Spleen (tissue), 11 donors: ENCODE data around the gene TFPI. TPM values are rescaled to one million over a fixed set of nuclear protein-coding genes. Genes with fewer than 3 reads are reported as not detected.

ENCODE experiments used
- DNase-seq: peaks from one replicate; pipeline ENCODE4 v3.0.0-alpha.2; 2020
- H3K27ac ChIP-seq, 8 donors: fragments of 200-600 bp; sonication (generic) in 7 of 8; 1 replicate in 4 of 8; 2 replicates in 4 of 8; pipeline versions ENCODE4 v1.5.0 to v1.8.0; 2016 to 2021; ENCODE audit warnings: inconsistent platforms in 4 of 8, mild to moderate bottlenecking in 4 of 8, moderate library complexity in 1 of 8
- H3K27me3 ChIP-seq, 7 donors: fragments of 200-600 bp; sonication (generic) in 6 of 7; replicated peaks in 1 of 7; 1 replicate in 4 of 7; 2 replicates in 3 of 7; pipeline versions ENCODE4 v1.5.0 to v1.8.0; 2016 to 2021; ENCODE audit warnings: inconsistent platforms in 3 of 7, mild to moderate bottlenecking in 1 of 7
- H3K36me3 ChIP-seq, 6 donors: fragments of 200-600 bp; sonication (generic) in 5 of 6; 1 replicate in 4 of 6; 2 replicates in 2 of 6; pipeline versions ENCODE4 v1.5.0 to v1.8.0; 2016 to 2021; ENCODE audit warnings: inconsistent platforms in 2 of 6
- H3K4me1 ChIP-seq, 6 donors: fragments of 200-600 bp; sonication (generic) in 5 of 6; 1 replicate in 3 of 6; 2 replicates in 3 of 6; pipeline versions ENCODE4 v1.5.0 to v1.8.0; 2016 to 2021; ENCODE audit warnings: inconsistent platforms in 3 of 6
- H3K4me3 ChIP-seq, 8 donors: fragments of 200-600 bp; sonication (generic) in 7 of 8; 1 replicate in 4 of 8; 2 replicates in 4 of 8; pipeline versions ENCODE4 v1.5.0 to v1.8.0; 2016 to 2021; ENCODE audit warnings: inconsistent platforms in 4 of 8, mild to moderate bottlenecking in 4 of 8, moderate library complexity in 2 of 8
- H3K9me3 ChIP-seq, 8 donors: fragments of 200-600 bp; sonication (generic) in 7 of 8; 1 replicate in 4 of 8; 2 replicates in 4 of 8; pipeline versions ENCODE4 v1.5.0 to v1.8.0; 2016 to 2021; ENCODE audit warnings: inconsistent platforms in 4 of 8
- POLR2A ChIP-seq, 3 donors: fragments of 450-650 bp; IDR thresholded peaks; one replicate each; pipeline ENCODE4 v1.5.1; 2017; ENCODE audit warnings: antibody characterized with exemption in 3 of 3, mild to moderate bottlenecking in 1 of 3
- POLR2AphosphoS5 ChIP-seq, 3 donors: sonication (generic); formaldehyde crosslinking; IDR thresholded peaks; one replicate each; pipeline ENCODE4 v1.5.1; 2017; ENCODE audit warnings: antibody characterized with exemption in 3 of 3
- WGBS, 5 donors: extraction: QIAGEN DNeasy Blood & Tissue Kit in 3 of 5; methylation state at CpG; one replicate each; pipeline versions ENCODE4 v1.1.5 to v1.1.7; 2013 to 2018; 5-methylcytosine and 5-hydroxymethylcytosine counted together
- intact Hi-C: fragments of 100-400 bp; cut with DNase I; formaldehyde crosslinking; loops from one replicate; pipeline ENCODE4 v1.15.0; 2023; ENCODE audit warnings: low total_unique reads
- polyA plus RNA-seq, 3 donors: library from polyadenylated mRNA; stranded (reverse); fragments of 200-250 nt; gene quantifications; one replicate each; pipeline ENCODE4 v1.2.1, GENCODE V29; 2013
- total RNA-seq, 7 donors: library from RNA; depleted of rRNA in 3 of 7; stranded (reverse); fragments of >200 nt in 3 of 7; fragmentation: NEBNext Ultra II Directional in 4 of 7; extraction: Animal tissue kit (Norgen Biotek cat#: 25700) in 4 of 7; gene quantifications; one replicate each; pipeline versions ENCODE4 v1.1.0 to v1.2.1, GENCODE V29; 2016 to 2021
- TF ChIP-seq, protein P1 (sequence below), 11 experiments: fragments of 200-600 bp in 7 of 11; fragments of 450-650 bp in 4 of 11; sonication (generic) in 4 of 11; IDR thresholded peaks in 8 of 11; conservative IDR thresholded peaks in 3 of 11; 1 replicate in 7 of 11; 2 replicates in 4 of 11; pipeline versions ENCODE4 v1.4.0 to v1.8.0; 2016 to 2021; ENCODE audit warnings: antibody characterized with exemption in 11 of 11, inconsistent platforms in 4 of 11, mild to moderate bottlenecking in 1 of 11
- donor health status: healthy with polysubstance abuse.
- donor health status: DM: no; HTN: no; CAD: no; lungs with moderate emphysema.
- donor health status: DM: no; HTN: no; CAD: no.
- donor health status: Bipolar disorder and iron deficiency.
- donor health status: healthy.
- donor health status: DM: no; HTN: no; CAD: no.
- donor health status: DM: yes; HTN: yes; CAD: no.

TFPI gene
- total and polyA plus RNA-seq, 10 donors = 7.4 to 117 (median 44.8) TPM

DNA sequence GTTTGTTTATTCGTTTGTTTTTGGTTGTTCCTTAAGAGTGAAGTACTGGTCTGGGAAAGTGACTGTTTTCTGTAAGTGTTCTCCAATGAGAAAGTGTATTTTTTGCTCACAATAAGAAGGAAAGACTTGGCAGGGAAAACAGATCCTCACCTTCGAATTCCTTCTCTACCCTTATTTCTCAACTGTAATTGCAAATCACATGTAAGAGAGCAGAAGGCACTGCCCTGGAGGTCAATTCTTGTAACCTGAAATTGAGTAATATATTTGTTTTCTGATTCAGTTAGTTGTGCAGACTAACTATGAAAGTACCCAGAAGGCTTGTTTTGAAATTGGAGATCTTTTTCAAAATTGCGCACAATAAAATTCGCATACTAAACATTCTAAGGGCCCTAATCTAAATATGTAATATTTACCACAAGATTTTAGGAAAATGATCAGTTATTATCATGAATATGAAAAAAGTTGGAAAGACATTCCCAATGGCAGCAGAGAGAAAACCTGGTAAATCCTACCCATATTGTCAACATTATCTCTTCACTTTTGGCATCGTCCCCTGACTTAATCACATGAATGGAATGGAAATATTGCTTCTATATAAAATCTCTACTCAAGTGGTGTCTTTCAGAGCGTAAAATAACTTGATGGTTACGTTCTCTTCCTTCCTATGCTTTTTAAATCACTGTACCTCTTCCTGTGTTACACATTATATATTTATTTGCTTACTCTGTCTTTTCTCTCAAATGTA is 24.1 kb downstream of the TFPI start:
- Histone ChIP-seq H3K4me1 (peaks cover 0 to 7% (median 0%) of the 10 kb centered on the region in 6 donors), H3K27me3 (no peaks in the 10 kb centered on the region), H3K4me3 (no peak overlapping the region), H3K36me3 (no peaks in the 10 kb centered on the region), H3K27ac (no peak overlapping the region), H3K9me3 (peaks cover 0 to 8% (median 2%) of the 10 kb centered on the region in 8 donors)
- TF ChIP-seq, protein P1, sequence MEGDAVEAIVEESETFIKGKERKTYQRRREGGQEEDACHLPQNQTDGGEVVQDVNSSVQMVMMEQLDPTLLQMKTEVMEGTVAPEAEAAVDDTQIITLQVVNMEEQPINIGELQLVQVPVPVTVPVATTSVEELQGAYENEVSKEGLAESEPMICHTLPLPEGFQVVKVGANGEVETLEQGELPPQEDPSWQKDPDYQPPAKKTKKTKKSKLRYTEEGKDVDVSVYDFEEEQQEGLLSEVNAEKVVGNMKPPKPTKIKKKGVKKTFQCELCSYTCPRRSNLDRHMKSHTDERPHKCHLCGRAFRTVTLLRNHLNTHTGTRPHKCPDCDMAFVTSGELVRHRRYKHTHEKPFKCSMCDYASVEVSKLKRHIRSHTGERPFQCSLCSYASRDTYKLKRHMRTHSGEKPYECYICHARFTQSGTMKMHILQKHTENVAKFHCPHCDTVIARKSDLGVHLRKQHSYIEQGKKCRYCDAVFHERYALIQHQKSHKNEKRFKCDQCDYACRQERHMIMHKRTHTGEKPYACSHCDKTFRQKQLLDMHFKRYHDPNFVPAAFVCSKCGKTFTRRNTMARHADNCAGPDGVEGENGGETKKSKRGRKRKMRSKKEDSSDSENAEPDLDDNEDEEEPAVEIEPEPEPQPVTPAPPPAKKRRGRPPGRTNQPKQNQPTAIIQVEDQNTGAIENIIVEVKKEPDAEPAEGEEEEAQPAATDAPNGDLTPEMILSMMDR (IDR thresholded peaks at IDR 0.05 in 8 of 11, conservative IDR thresholded peaks at IDR 0.05 in 3 of 11) = no peak
- TF ChIP-seq POLR2A (IDR thresholded peaks at IDR 0.05) (no peak), POLR2AphosphoS5 (IDR thresholded peaks at IDR 0.05) (no peak)
- DNase-seq = no peak
- 75 to 81% (median 80%) methylated on average over 7 of the region's 7 CpGs for WGBS, 5 donors
- intact Hi-C loops = no loop called here

DNA sequence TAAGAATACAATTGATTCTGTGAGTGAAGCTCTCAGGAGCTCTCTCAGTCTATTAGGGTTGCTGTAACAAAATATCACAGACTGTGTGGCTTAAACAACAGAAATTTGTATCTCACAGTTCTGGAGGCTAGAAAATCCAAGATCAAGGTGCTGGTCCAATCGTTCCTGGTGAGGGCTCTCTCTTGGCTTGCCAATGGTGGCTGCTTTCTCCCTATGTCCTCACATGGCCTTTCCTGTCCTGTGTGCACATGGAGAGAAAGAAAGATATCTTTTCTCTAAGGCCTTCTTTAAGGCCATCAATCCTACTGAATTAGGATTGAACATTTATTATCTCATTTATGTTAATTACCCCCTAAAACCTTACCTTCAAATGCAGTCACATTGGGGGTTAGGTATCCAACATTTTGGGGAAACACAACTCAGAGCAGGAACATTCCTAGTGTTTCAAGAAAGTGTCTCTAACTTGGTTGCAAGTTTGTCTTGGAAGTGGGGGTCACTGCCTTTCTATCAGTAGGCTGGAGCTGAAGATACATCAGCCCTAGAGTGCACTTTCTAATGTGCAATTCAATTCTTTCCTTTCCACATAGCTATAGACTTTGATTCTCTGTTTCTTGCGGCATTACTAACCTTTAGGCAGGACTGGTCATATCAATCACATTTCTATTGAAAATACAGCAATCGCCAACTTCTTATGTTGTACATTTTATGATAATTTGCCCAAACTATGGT is 24.8 kb downstream of the TFPI start:
- WGBS, 5 donors = 87 to 99% (median 92%) methylated on average over 3 of the region's 3 CpGs
- Histone ChIP-seq H3K9me3 (peaks cover 0 to 4% (median 0%) of the 10 kb centered on the region in 8 donors), H3K27ac (no peak overlapping the region), H3K4me1 (peaks cover 0 to 7% (median 0%) of the 10 kb centered on the region in 6 donors), H3K27me3 (no peaks in the 10 kb centered on the region), H3K36me3 (no peaks in the 10 kb centered on the region), H3K4me3 (no peak overlapping the region)
- TF ChIP-seq POLR2A (IDR thresholded peaks at IDR 0.05) (no peak), POLR2AphosphoS5 (IDR thresholded peaks at IDR 0.05) (no peak)
- TF ChIP-seq, protein P1 (IDR thresholded peaks at IDR 0.05 in 8 of 11, conservative IDR thresholded peaks at IDR 0.05 in 3 of 11) = no peak
- intact Hi-C loops = no loop called here
- DNase-seq = no peak

DNA sequence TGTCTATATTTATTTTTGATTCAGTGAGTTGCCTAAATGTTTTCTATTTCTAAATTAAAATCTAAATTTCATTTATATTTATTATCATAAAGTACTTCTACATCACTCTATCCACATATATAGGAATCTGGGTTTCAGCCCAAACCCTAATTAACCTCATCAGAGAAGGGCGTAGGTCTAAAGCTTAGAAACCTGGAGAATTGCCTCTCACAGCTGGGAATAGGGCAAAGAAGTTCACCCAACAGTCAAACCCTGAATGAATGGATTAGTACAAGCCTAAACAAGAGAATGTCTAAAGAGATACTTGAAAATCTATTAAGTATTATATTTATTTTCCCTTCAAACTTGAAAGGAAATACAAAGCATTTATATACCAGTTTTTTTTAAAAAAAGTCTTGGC is 26.2 kb downstream of the TFPI start:
- DNase-seq = no peak
- Histone ChIP-seq H3K9me3 (peaks cover 0 to 4% (median 0%) of the 10 kb centered on the region in 8 donors), H3K4me3 (no peak overlapping the region), H3K27ac (no peak overlapping the region), H3K4me1 (peaks cover 0 to 7% (median 0%) of the 10 kb centered on the region in 6 donors), H3K36me3 (no peaks in the 10 kb centered on the region), H3K27me3 (no peaks in the 10 kb centered on the region)
- TF ChIP-seq POLR2A (IDR thresholded peaks at IDR 0.05) = no peak
- TF ChIP-seq, protein P1 (IDR thresholded peaks at IDR 0.05 in 8 of 11, conservative IDR thresholded peaks at IDR 0.05 in 3 of 11) = no peak
- TF ChIP-seq POLR2AphosphoS5 (IDR thresholded peaks at IDR 0.05) = no peak
- WGBS, 5 donors = 36 to 95% (median 39%) methylated on average over 1 of the region's 1 CpG
- intact Hi-C loops = no loop called here

DNA sequence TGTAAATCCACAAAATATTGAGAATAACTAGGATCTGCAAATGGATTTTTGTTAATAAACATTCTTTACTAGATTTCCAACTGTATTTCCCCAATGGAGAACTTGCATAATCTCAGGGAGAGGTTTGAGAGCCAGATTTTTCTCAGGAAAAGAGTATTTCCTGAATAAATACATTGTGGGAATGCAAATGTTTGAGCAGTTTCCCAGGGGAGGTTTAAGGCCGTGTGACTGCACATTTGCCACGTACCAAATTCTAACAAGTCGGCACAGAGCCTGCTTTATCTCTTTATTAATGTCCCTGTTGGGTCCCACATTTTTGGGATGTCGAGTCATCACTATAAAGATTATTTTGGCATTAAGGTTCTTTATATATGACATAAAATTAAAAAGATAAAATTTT is 27.0 kb downstream of the TFPI start:
- intact Hi-C loops = no loop called here
- Histone ChIP-seq H3K36me3 (peaks cover 0 to 1% (median 0%) of the 10 kb centered on the region in 6 donors), H3K4me3 (no peak overlapping the region), H3K4me1 (peaks cover 0 to 7% (median 0%) of the 10 kb centered on the region in 6 donors), H3K27me3 (no peaks in the 10 kb centered on the region), H3K27ac (no peak overlapping the region), H3K9me3 (peaks cover 0 to 4% (median 0%) of the 10 kb centered on the region in 8 donors)
- no peak for DNase-seq
- no peak for TF ChIP-seq POLR2A (IDR thresholded peaks at IDR 0.05)
- TF ChIP-seq POLR2AphosphoS5 (IDR thresholded peaks at IDR 0.05) = no peak
- TF ChIP-seq, protein P1 (IDR thresholded peaks at IDR 0.05 in 8 of 11, conservative IDR thresholded peaks at IDR 0.05 in 3 of 11) = no peak
- 41 to 61% (median 56%) methylated on average over 4 of the region's 4 CpGs for WGBS, 5 donors
